KBM-7 (cell line): ENCODE measurements around the gene RPS19.
"Not testable (repeated sequence)": the region's sequence is repeated elsewhere in the genome, so short reads cannot be mapped to it uniquely, and the experiment has no call there.

Experiments used
- DNase-seq: peaks from one replicate; pipeline ENCODE4 v3.0.0-alpha.2; 2015
- in situ Hi-C: fragments of 300-500 bp; cut with MboI; formaldehyde crosslinking; loops from 2 replicates; pipeline ENCODE4 v1.14.3; 2020; ENCODE audit warnings: low sequenced_read_pairs, low pct_unique_long_range_greater_than_20kb, mixed read lengths

RPS19 gene

GRCh38 chr19:41910240-41910991 is 50.4 kb downstream of the RPS19 start:
- DNase-seq = no peak
- in situ Hi-C loops = no loop called here

- in situ Hi-C loops = no loop called here
- DNase-seq = no peak
These were observed 51.2 kb downstream of the RPS19 start for GRCh38 chr19:41910992-41911888.

- in situ Hi-C loops = no loop called here
- DNase-seq = no peak
These were observed 52.1 kb downstream of the RPS19 start for GRCh38 chr19:41911889-41912731.

DNA sequence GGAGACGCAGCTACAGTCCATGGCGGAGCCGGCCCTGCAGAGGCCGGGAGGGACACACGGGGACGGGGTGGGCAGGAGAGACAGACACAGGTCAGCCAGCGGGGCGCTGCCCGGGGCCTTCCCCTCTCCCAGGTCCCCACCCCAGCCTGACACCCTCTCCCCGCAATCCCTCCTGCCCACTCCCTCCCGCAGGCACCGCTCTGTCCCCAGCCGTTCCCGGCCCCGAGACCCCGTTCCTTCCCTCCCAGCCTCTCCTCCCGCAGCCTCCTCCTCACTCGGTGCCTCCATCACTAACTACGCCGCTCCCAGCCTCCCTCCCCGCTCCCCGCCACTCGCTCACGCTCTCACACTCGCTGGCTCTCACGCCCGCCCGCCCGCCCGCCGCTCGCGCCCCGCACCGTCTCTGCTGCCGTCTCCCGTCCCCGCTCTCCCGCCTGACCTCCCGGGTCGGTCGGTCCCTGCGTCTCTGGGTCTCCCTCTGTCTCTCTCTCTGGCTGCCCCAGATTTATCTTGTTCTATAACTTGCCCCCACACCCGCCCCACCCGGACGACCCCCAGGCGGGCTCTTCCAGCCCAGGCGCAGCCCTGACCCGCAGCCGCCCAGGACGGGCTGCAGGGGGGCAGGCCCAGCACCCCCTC is 53.0 kb downstream of the RPS19 start:
- in situ Hi-C loops = no loop called here

DNA sequence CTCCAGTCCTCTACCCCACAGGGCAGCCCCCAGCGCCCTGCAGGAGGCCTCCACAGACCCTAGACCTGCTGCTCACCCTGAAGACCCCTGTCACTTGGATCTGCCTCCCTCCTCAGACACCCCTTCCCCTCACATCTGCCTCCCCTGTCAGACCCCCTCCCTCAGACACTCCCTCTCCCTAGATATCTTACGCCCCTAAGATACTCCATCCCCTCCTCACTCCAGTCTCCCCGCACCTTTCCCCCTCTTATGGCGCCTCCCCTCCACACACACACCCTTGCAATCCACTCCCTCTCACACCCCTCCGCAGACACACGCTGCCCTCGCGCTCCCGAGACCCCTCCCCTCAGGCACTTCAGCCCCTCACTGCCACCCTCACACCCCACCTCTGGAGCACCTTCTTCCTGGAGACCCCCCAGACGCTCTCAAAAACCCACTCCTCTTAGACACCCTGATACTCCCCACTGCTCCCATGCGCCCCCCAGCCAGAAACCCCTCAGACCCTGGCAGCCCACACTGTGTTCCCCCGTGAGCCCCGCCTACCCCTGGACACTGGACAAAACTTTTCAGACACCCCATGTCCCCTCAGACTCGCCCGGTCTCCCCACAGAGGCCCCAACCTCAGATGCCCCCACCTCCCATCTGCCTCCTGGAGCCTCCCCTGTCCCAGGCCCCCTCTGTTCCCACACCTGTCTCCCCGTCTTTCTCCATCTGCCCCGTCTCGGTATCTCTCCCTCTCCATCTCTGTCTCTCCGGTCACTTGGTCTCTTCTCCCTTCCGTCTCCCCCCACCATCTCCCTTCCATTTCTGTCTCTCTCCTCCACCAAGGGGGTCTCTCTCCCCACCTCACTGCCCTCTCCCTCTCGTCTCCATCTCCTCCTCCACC is 53.7 kb downstream of the RPS19 start:
- DNase-seq = no peak
- in situ Hi-C loops = no loop called here

More for the DNA sequence above, 53.0 kb downstream of the RPS19 start:
- DNase-seq = no peak

GRCh38 chr19:41914424-41914834 is 54.4 kb downstream of the RPS19 start:
- in situ Hi-C loops, DNase-seq: not testable (repeated sequence)

DNA sequence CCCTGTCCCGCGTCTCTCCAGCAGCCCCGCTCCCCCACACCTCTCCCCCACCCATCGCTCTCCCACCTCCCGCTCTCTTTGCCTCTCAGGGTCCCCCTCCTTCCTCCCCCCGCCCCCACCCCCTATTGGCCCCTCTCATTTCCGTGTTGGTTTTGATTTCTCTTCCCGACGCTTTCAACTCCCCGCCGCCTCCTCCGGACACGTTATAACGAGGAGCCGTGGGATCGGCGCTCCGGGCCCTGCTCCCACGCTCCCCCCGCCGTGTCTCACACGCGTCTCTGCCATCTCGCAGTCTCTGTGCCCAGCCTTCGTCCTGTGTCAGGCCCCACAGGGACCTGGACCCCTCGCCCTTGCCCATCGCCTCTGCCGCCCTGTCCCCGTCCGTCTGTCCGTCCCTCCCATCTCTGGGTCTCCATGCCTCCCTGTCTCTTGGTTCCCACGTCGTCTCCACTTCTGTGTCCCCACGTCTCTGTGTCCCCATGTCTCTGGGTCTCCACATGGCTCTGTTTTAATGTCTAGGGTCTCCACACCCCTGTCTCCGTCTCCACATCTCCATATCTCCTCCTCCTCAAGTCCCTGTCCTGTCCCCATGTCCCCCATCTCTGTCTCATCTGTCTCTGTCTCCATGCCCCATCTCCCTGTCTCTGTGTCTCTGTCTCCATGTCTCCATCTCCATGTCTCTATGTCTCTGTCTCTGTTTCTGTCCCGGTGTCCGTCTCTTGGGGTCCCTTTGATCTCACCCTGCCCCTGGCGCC is 55.1 kb downstream of the RPS19 start:
- DNase-seq = no peak
- in situ Hi-C loops = no loop called here

- in situ Hi-C loops = no loop called here
- no peak for DNase-seq
These were observed 55.8 kb downstream of the RPS19 start for GRCh38 chr19:41915776-41916414.

- in situ Hi-C loops = no loop called here
- DNase-seq = no peak
These were observed 57.6 kb downstream of the RPS19 start for GRCh38 chr19:41917676-41918075.

DNA sequence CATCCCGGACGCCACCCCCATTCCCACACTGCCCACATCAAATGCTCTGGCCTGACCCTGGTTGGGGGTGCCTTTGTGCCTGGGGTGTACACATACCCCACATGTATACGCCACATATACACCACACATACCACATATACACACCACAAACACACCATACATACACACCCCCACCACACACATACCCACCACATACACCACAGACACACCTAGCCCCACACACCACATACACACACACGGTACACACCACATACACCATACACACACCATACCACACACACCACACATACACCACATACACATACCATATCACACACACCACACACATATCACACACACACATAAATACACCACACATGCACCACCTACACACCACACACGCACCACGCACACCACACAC is 58.0 kb downstream of the RPS19 start:
- in situ Hi-C loops = no loop called here
- no peak for DNase-seq

- in situ Hi-C loops = no loop called here
- no peak for DNase-seq
These were observed 58.7 kb downstream of the RPS19 start for GRCh38 chr19:41918653-41919244.

DNA sequence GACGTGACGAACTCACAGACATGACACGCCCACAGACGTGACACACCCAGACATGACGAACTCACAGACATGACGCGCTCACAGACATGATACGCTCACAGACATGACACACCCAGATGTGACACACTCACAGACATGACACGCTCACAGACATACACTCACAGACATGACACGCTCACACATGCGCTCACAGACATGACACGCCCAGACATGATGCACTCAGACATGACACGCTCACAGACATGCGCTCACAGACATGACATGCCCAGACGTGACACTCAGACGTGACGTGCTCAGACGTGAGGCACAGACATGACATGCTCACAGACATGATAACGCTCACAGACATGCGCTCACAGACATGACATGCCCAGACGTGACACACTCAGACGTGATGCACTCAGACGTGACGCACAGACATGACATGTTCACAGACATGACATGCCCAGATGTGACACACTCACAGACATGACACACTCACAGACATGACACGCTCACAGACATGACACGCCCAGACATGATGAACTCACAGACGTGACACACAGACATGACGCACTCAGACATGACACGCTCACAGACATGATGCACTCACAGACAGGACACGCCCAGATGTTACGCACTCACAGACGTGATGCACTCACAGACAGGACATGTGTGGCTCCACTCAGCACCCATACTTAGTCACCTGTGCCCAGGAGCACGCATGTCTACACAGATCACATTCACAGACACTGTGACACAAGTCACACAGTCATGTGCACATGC is 60.1 kb downstream of the RPS19 start:
- in situ Hi-C loops = no loop called here
- no peak for DNase-seq

GRCh38 chr19:41920882-41921576 is 61.0 kb downstream of the RPS19 start:
- no peak for DNase-seq
- in situ Hi-C loops = no loop called here

DNA sequence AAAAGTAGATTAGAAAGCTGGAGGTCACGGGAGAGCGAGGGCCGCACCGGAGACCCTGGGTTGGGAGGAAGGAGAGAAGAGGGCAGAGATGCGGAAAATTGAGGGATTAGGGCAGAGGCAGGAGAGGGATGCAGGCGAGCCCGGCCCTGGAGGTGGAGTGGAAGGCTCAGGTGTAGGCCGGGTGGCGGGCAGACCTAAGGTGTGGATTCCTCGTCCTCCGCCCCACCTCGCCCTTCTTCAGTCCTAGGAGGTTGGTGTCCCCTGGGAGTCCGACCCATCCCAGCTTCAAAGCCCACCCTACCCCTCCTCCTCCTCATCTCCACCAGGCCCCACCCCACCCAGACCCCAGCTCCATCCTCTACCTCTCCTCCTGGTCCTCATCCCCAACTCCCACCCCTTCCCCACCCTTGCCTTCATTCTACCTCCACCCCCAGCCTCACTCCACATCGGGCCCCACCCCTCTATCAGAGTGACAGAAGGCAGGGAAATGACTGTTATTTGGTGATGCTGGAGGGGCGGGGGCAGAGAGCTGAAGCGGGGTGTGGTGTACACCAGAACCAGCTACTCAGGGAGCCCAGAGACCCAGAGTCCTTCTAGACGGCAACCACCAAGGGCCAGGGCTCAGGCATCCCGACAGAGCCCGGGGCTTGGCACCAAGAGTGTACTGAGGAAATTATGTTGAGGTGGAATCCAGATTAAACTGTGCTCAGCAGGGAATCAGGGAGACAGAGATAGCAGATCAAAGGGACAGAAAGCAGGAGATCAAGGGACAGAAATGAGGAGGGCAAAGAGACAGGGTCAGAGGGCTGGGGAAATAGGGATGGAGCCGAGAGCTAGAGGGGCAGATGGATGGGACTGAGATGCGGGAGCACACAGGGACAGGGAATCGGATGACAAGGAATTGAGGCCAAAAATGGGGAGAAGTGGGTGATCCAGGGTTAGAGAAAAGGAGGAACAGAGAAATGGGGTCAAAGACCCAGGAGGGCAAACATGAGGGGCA is 61.8 kb downstream of the RPS19 start:
- in situ Hi-C loops = no loop called here

More for the DNA sequence above, 61.8 kb downstream of the RPS19 start:
- no peak for DNase-seq
